Lower leg skin (tissue), 3 donors: ENCODE results near the gene C19orf12.

Experiments used
- POLR2A ChIP-seq, 2 donors: fragments of 450-650 bp; IDR thresholded peaks; one replicate each; pipeline ENCODE4 v1.6.1; 2016 to 2017; ENCODE audit warnings: antibody characterized with exemption in 2 of 2, mild to moderate bottlenecking in 1 of 2, moderate library complexity in 1 of 2
- TF ChIP-seq, protein P1 (sequence below), 3 donors: fragments of 450-650 bp; IDR thresholded peaks; one replicate each; pipeline ENCODE4 v1.5.1; 2016; ENCODE audit warnings: antibody characterized with exemption in 3 of 3, mild to moderate bottlenecking in 3 of 3, moderate library complexity in 2 of 3

DNA sequence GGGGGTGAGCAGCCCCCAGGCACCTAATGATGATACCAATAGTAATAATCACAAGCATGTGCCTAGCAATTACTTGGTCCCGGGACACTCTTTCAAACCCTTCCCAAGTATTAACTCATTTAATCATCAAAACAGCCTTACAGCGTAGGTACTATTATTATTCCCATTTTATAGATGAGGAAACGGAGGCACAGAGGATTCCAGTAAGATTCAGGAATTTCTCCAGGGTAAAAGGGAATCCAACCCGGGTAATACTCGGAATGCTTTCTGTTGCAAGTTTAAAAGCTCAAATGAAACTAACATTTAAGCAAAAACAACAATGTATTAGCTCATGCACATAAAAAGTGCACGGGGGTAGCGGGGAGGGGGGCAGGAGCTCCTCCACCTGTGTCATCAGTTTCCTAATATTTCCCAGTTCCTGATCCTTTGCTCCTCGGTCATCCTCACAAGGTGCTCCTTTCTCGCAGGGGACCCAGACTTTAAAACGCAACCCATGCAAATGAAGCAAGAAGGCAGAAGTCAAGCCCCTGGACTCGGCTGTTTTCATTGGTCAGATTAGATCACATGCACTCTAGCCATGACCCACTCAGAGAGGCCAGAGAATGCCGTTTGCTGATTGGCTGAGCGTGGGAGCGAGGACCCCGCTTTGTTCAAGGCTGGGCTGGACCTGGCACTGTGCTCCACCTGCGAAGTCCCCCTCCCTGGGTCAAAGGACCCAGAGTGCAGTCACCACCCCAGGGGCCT is 38.3 kb upstream of the C19orf12 start:
- TF ChIP-seq, protein P1, sequence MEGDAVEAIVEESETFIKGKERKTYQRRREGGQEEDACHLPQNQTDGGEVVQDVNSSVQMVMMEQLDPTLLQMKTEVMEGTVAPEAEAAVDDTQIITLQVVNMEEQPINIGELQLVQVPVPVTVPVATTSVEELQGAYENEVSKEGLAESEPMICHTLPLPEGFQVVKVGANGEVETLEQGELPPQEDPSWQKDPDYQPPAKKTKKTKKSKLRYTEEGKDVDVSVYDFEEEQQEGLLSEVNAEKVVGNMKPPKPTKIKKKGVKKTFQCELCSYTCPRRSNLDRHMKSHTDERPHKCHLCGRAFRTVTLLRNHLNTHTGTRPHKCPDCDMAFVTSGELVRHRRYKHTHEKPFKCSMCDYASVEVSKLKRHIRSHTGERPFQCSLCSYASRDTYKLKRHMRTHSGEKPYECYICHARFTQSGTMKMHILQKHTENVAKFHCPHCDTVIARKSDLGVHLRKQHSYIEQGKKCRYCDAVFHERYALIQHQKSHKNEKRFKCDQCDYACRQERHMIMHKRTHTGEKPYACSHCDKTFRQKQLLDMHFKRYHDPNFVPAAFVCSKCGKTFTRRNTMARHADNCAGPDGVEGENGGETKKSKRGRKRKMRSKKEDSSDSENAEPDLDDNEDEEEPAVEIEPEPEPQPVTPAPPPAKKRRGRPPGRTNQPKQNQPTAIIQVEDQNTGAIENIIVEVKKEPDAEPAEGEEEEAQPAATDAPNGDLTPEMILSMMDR (IDR thresholded peaks at IDR 0.05): no peak
- TF ChIP-seq POLR2A (IDR thresholded peaks at IDR 0.05): no peak
